Right lobe of liver (tissue), 4 donors: ENCODE measurements around the gene PLXNB3.

Experiments used
- POLR2A ChIP-seq: fragments of 450-650 bp; IDR thresholded peaks from one replicate; pipeline ENCODE4 v1.6.1; 2017; ENCODE audit warnings: antibody characterized with exemption, mild to moderate bottlenecking
- TF ChIP-seq, protein P1 (sequence below), 4 donors: fragments of 200-600 bp in 3 of 4; fragments of 450-650 bp in 1 of 4; IDR thresholded peaks; one replicate each; pipeline versions ENCODE4 v1.5.1 to v1.8.0; 2016 to 2022; ENCODE audit warnings: antibody characterized with exemption in 4 of 4, mild to moderate bottlenecking in 2 of 4
- donor health status: DM: no; HTN: no; CAD: no.
- donor health status: DM: no; HTN: no; CAD: no.
- donor health status: DM: no; HTN: yes; CAD: no.

DNA sequence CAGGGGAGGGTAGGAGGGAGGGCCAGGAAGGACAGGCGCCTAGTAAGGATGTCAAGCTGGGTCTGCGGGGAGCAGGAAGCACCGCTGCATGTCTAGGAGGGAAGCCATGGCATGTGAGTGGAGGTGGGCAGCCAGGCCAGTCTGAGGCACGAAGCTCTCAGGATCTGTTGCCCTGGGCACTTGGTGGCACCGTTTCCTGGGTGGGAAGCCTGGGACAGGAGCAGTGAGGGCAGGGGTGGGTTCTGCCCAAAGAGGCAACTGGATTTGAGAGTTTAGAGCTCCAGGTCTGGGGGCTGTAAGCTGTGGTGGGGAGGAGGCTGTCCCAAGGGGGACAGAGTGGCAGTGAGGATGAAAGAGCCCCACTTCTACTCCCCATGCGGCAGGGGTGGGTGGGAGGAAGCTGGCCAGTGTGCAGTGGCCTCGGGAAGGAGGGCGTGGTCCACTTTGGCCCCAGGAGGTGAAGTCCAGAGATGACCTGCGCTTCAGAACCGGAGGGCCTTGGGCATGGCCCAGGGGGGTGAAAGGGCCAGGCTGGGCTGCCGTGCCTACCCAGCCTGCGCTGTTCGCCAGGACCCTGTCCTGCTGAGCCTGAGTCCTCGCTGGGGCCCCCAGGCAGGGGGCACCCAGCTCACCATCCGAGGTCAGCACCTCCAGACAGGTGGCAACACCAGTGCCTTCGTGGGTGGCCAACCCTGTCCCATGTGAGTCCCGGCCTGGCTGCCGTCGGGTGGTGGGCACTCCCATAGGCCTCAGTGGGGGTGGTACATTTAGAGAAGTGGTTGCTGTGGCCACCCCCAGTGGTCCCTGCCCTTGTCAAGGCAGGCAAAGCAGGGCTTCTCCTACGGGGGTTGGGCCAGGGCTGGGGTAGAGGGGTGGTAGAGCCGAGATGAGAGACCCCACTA, 8.5 kb downstream of the PLXNB3 start:
- TF ChIP-seq, protein P1, sequence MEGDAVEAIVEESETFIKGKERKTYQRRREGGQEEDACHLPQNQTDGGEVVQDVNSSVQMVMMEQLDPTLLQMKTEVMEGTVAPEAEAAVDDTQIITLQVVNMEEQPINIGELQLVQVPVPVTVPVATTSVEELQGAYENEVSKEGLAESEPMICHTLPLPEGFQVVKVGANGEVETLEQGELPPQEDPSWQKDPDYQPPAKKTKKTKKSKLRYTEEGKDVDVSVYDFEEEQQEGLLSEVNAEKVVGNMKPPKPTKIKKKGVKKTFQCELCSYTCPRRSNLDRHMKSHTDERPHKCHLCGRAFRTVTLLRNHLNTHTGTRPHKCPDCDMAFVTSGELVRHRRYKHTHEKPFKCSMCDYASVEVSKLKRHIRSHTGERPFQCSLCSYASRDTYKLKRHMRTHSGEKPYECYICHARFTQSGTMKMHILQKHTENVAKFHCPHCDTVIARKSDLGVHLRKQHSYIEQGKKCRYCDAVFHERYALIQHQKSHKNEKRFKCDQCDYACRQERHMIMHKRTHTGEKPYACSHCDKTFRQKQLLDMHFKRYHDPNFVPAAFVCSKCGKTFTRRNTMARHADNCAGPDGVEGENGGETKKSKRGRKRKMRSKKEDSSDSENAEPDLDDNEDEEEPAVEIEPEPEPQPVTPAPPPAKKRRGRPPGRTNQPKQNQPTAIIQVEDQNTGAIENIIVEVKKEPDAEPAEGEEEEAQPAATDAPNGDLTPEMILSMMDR (IDR thresholded peaks at IDR 0.05): no peak
- no peak for TF ChIP-seq POLR2A
